Measurements from ENCODE around the gene KIAA1614. TPM values are rescaled to one million over a fixed set of nuclear protein-coding genes. Genes with fewer than 3 reads are reported as not detected.

Gene KIAA1614
- total RNA-seq, 1 donor from 2014 or later, result 5.7 TPM

- FAIRE-seq (no peak), DNase-seq (ENCODE audit: low spot score in 2 of 2) (no peak)
Measured at GRCh38 chr1:180939073-180939710, 26.5 kb downstream of the KIAA1614 start.

- no peak for FAIRE-seq
- DNase-seq (ENCODE audit: low spot score in 2 of 2), result no peak
Measured at GRCh38 chr1:180939711-180940103, 27.0 kb downstream of the KIAA1614 start.

GRCh38 chr1:180940445-180940844 is 27.7 kb downstream of the KIAA1614 start:
- no peak for FAIRE-seq
- DNase-seq (ENCODE audit: low spot score in 2 of 2), result no peak

GRCh38 chr1:180941518-180942275 is 29.0 kb downstream of the KIAA1614 start:
- FAIRE-seq (no peak), DNase-seq (ENCODE audit: low spot score in 2 of 2) (no peak)

GRCh38 chr1:180945151-180945550 is 32.5 kb downstream of the KIAA1614 start:
- no peak for DNase-seq (ENCODE audit: low spot score in 2 of 2)
- no peak for FAIRE-seq

GRCh38 chr1:180945551-180945950 is 32.9 kb downstream of the KIAA1614 start:
- FAIRE-seq (no peak), DNase-seq (ENCODE audit: low spot score in 2 of 2) (no peak)

GRCh38 chr1:180946056-180946455 is 33.4 kb downstream of the KIAA1614 start:
- DNase-seq (ENCODE audit: low spot score in 2 of 2) (no peak), FAIRE-seq (no peak)

GRCh38 chr1:180946541-180947498 is 34.1 kb downstream of the KIAA1614 start:
- no peak for DNase-seq (ENCODE audit: low spot score in 2 of 2)
- no peak for FAIRE-seq

GRCh38 chr1:180947499-180947885 is 34.8 kb downstream of the KIAA1614 start:
- DNase-seq (ENCODE audit: low spot score in 2 of 2), result peak in 1 of 2 donors; percentile 21
- no peak for FAIRE-seq

GRCh38 chr1:180947901-180948640 is 35.4 kb downstream of the KIAA1614 start:
- no peak for FAIRE-seq
- peak in 1 of 2 donors; percentile 31 for DNase-seq (ENCODE audit: low spot score in 2 of 2)

- FAIRE-seq (no peak), DNase-seq (ENCODE audit: low spot score in 2 of 2) (peak in 1 of 2 donors; percentile 19)
Measured at GRCh38 chr1:180948641-180949615, 36.2 kb downstream of the KIAA1614 start.

GRCh38 chr1:180949616-180950000 is 36.9 kb downstream of the KIAA1614 start:
- peak in 1 of 2 donors; percentile 14 for DNase-seq (ENCODE audit: low spot score in 2 of 2)
- no peak for FAIRE-seq

GRCh38 chr1:180950321-180950720 is 37.6 kb downstream of the KIAA1614 start:
- FAIRE-seq (no peak), DNase-seq (ENCODE audit: low spot score in 2 of 2) (peak in 1 of 2 donors; percentile 16)

GRCh38 chr1:180951186-180951745 is 38.6 kb downstream of the KIAA1614 start:
- DNase-seq (ENCODE audit: low spot score in 2 of 2) (peak in 1 of 2 donors; percentile 6), FAIRE-seq (no peak)

- FAIRE-seq, result no peak
Measured at GRCh38 chr1:180951836-180952656, 39.3 kb downstream of the KIAA1614 start.

GRCh38 chr1:180952657-180953013 is 39.9 kb downstream of the KIAA1614 start:
- no peak for DNase-seq (ENCODE audit: low spot score in 2 of 2)
- no peak for FAIRE-seq

More at GRCh38 chr1:180951836-180952656, 39.3 kb downstream of the KIAA1614 start:
- DNase-seq (ENCODE audit: low spot score in 2 of 2), result peak in 1 of 2 donors; percentile 23

- DNase-seq (ENCODE audit: low spot score in 2 of 2), result no peak
Measured at GRCh38 chr1:180953291-180954004, 40.8 kb downstream of the KIAA1614 start.

More at GRCh38 chr1:180953291-180954004, 40.8 kb downstream of the KIAA1614 start:
- no peak for FAIRE-seq
